Measurements from ENCODE around the gene GRAP2.

DNA sequence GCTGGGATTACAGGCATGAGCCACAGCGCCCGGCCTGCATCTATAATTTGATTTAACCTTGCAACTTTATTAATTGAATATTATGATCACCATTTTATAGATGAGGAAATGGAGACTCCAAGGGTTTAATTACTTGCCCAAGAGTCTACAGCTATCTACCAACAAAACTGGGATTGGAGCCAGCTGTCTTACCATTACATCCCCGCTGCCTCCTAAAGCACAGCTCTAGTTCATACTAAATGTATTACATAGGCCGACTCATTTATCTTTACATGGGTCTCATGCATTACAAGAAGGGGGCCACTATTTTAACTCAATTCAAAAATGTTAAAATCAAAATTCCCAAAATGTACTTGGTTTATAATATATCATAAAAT is 45.2 kb downstream of the GRAP2 start:
- TF ChIP-seq ZNF274 (IDR thresholded peaks at IDR 0.05; ENCODE audit: low read depth, low read length) (no peak), SUZ12 (IDR thresholded peaks at IDR 0.05; ENCODE audit: extremely low read depth, insufficient read depth, insufficient read length) (no peak)
